PC-9 (cell line): Measurements from ENCODE around the gene IGFBP5. TPM values are rescaled to one million over a fixed set of nuclear protein-coding genes. Genes with fewer than 3 reads are reported as not detected.

Experiments used
- BruUV-seq: library from RNA; stranded (reverse); fragments of 400-500 nt; replicated peaks from 2 replicates; lab custom pipeline; 2021; lab: Mats Ljungman, UMichigan
- CTCF ChIA-PET: fragments of 300-600 bp; sonication (Branson Sonifier 250); formaldehyde crosslinking; loops from one replicate; lab custom pipeline; 2022; ENCODE audit warnings: antibody characterized with exemption; lab: Charles Lee
- POLR2A ChIA-PET: fragments of 300-600 bp; sonication (Branson Sonifier 250); formaldehyde crosslinking; loops from one replicate; lab custom pipeline; 2022; ENCODE audit warnings: antibody characterized with exemption; ENCODE audit not compliant: unreplicated experiment; lab: Charles Lee
- DNase-seq, 2 experiments: peaks; one replicate each; pipeline versions ENCODE4 v3.0.0 to v3.0.0-alpha.2; 2015 to 2022; ENCODE audit warnings: mixed read lengths in 1 of 2
- H2AFZ ChIP-seq: fragments of 200-600 bp; sonication (generic); 2 replicates; pipeline ENCODE4 v1.8.1; 2017; ENCODE audit warnings: antibody characterized with exemption
- H3F3A ChIP-seq: fragments of 200-600 bp; sonication (generic); 2 replicates; pipeline ENCODE4 v1.8.1; 2017; ENCODE audit warnings: antibody characterized with exemption, mild to moderate bottlenecking, low read depth; ENCODE audit not compliant: insufficient read depth
- H3K27ac ChIP-seq: fragments of 200-600 bp; sonication (generic); 2 replicates; pipeline ENCODE4 v1.6.1; 2016; ENCODE audit warnings: mixed run types
- H3K27me3 ChIP-seq: fragments of 200-600 bp; sonication (generic); 2 replicates; pipeline ENCODE4 v1.6.1; 2016; ENCODE audit warnings: low read depth, mixed run types; ENCODE audit not compliant: insufficient read depth
- H3K36me3 ChIP-seq: fragments of 200-600 bp; sonication (generic); 2 replicates; pipeline ENCODE4 v1.6.1; 2016; ENCODE audit warnings: low read depth, mixed run types
- H3K4me1 ChIP-seq: fragments of 200-600 bp; sonication (generic); replicated peaks from 2 replicates; pipeline ENCODE4 v1.6.1; 2016; ENCODE audit warnings: mixed run types; ENCODE audit not compliant: insufficient read depth
- H3K4me2 ChIP-seq: fragments of 200-600 bp; sonication (generic); 2 replicates; pipeline ENCODE4 v1.6.1; 2017; ENCODE audit warnings: mixed run types
- H3K4me3 ChIP-seq: fragments of 200-600 bp; sonication (generic); 2 replicates; pipeline ENCODE4 v1.6.1; 2016; ENCODE audit warnings: mixed run types
- H3K79me2 ChIP-seq: fragments of 200-600 bp; sonication (generic); 2 replicates; pipeline ENCODE4 v1.6.1; 2017; ENCODE audit warnings: low read depth, mixed run types
- H3K9me2 ChIP-seq: fragments of 200-600 bp; sonication (generic); 2 replicates; pipeline ENCODE4 v1.8.1; 2017; ENCODE audit warnings: mild to moderate bottlenecking; ENCODE audit not compliant: insufficient read depth
- H3K9me3 ChIP-seq: fragments of 200-600 bp; sonication (generic); 2 replicates; pipeline ENCODE4 v1.8.1; 2016; ENCODE audit warnings: low read depth; ENCODE audit not compliant: insufficient read depth
- H4K20me1 ChIP-seq: fragments of 200-600 bp; sonication (generic); 2 replicates; pipeline ENCODE4 v1.8.1; 2017; ENCODE audit not compliant: insufficient read depth
- EZH2 ChIP-seq: fragments of 200-600 bp; sonication (generic); IDR thresholded peaks from 2 replicates; pipeline ENCODE4 v1.8.0; 2017; ENCODE audit warnings: antibody characterized with exemption, low read depth
- intact Hi-C: fragments of 100-400 bp; cut with micrococcal nuclease; formaldehyde crosslinking; loops from one replicate; pipeline ENCODE4 v1.10.0; 2022; ENCODE audit not compliant: unreplicated experiment
- total RNA-seq: library from RNA; stranded (reverse); gene quantifications from 2 replicates; pipeline ENCODE4 v1.2.3, GENCODE V29; 2021
- TF ChIP-seq, protein P1 (sequence below): fragments of 200-600 bp; sonication (generic); conservative IDR thresholded peaks from 2 replicates; pipeline ENCODE4 v1.6.1; 2017; ENCODE audit warnings: mixed run types, antibody characterized with exemption, mild to moderate bottlenecking, moderate library complexity

Gene IGFBP5
- total RNA-seq, 1 experiment from 2014 or later: 5.5 TPM

DNA sequence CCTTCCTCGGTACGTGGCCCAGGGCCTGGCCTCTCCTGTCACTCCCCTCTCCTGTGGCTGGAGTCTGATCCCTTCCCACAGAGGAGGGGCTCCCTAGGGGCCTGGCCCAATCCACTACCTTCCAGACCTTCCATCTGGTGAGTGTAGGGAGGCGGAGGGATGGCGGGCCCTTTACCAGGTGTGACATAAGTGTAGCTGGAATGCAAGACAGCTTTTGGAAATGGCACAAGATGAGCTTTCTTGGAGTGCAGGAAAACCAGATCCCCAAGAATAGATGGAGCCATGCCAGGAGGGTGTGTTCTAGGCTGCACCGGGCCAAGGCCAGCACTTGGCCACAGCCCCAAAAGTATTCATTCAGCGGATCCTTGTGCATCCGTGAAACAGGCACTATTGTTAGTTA is 30.1 kb downstream of the IGFBP5 start:
- peaks cover 25% of the 10 kb centered on the region for H3K4me1 ChIP-seq
- CTCF ChIA-PET: interaction anchor here (0.6 to 2.2 kb wide), 6 partner anchors 29 to 845 kb away, joined by 3 to 20 read pairs (median 3); no protein-coding TSS in a partner anchor
- H3K27ac ChIP-seq: peak overlapping the region; percentile 48
- peak; percentile 81 to 82 for DNase-seq
- H3K9me3 ChIP-seq: no peaks in the 10 kb centered on the region
- H3K4me3 ChIP-seq: no peak overlapping the region
- POLR2A ChIA-PET: interaction anchor here (0.6 to 0.7 kb wide), 2 partner anchors 427 to 1857 kb away, joined by 4 to 6 read pairs; no protein-coding TSS in a partner anchor
- TF ChIP-seq EZH2: no peak
- TF ChIP-seq, protein P1, sequence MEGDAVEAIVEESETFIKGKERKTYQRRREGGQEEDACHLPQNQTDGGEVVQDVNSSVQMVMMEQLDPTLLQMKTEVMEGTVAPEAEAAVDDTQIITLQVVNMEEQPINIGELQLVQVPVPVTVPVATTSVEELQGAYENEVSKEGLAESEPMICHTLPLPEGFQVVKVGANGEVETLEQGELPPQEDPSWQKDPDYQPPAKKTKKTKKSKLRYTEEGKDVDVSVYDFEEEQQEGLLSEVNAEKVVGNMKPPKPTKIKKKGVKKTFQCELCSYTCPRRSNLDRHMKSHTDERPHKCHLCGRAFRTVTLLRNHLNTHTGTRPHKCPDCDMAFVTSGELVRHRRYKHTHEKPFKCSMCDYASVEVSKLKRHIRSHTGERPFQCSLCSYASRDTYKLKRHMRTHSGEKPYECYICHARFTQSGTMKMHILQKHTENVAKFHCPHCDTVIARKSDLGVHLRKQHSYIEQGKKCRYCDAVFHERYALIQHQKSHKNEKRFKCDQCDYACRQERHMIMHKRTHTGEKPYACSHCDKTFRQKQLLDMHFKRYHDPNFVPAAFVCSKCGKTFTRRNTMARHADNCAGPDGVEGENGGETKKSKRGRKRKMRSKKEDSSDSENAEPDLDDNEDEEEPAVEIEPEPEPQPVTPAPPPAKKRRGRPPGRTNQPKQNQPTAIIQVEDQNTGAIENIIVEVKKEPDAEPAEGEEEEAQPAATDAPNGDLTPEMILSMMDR: no peak
- H3K36me3 ChIP-seq: no peaks in the 10 kb centered on the region
- H4K20me1 ChIP-seq: no peaks in the 10 kb centered on the region
- intact Hi-C loops: loop anchor here (2.0 to 5.0 kb wide), 2 partner anchors 28 to 83 kb away; no protein-coding TSS in a partner anchor
- H3K27me3 ChIP-seq: no peaks in the 10 kb centered on the region
- no peak overlapping the region for H2AFZ ChIP-seq
- H3K9me2 ChIP-seq: no peaks in the 10 kb centered on the region
- H3K4me2 ChIP-seq: peak overlapping the region; percentile 55
- H3K79me2 ChIP-seq: no peaks in the 10 kb centered on the region
- no TSS peak for BruUV-seq
- peaks cover 10% of the 10 kb centered on the region; the same call in 1 of the 2 replicates for H3F3A ChIP-seq

- intact Hi-C loops: loop anchor here (2.0 to 5.0 kb wide), 2 partner anchors 28 to 82 kb away; no protein-coding TSS in a partner anchor
- H2AFZ ChIP-seq: no peak overlapping the region
- TF ChIP-seq EZH2: no peak
- TF ChIP-seq, protein P1: no peak; the same call in 1 of the 2 replicates
- H3K4me2 ChIP-seq: peak overlapping the region; percentile 55
- no peaks in the 10 kb centered on the region for H3K9me3 ChIP-seq
- H3K9me2 ChIP-seq: no peaks in the 10 kb centered on the region
- H4K20me1 ChIP-seq: no peaks in the 10 kb centered on the region
- no peak overlapping the region for H3K4me3 ChIP-seq
- DNase-seq: peak in 1 of 2 experiments; percentile 38
- H3K4me1 ChIP-seq: peaks cover 25% of the 10 kb centered on the region
- H3F3A ChIP-seq: peaks cover 10% of the 10 kb centered on the region; the same call in 1 of the 2 replicates
- peak overlapping the region; percentile 22; the same call in 1 of the 2 replicates for H3K27ac ChIP-seq
- H3K27me3 ChIP-seq: no peaks in the 10 kb centered on the region
- H3K36me3 ChIP-seq: no peaks in the 10 kb centered on the region
- BruUV-seq: no TSS peak
- POLR2A ChIA-PET: no interaction called here
- no peaks in the 10 kb centered on the region for H3K79me2 ChIP-seq
- CTCF ChIA-PET: interaction anchor here (0.6 to 2.2 kb wide), 4 partner anchors 28 to 146 kb away, joined by 3 to 20 read pairs (median 3); no protein-coding TSS in a partner anchor
These were observed 30.7 kb downstream of the IGFBP5 start for GRCh38 chr2:216664593-216665034.

GRCh38 chr2:216663846-216664245 is 31.5 kb downstream of the IGFBP5 start:
- no TSS peak for BruUV-seq
- ChIA-PET CTCF (no interaction called here), POLR2A (no interaction called here)
- Histone ChIP-seq H3K79me2 (no peaks in the 10 kb centered on the region), H4K20me1 (no peaks in the 10 kb centered on the region), H3K9me2 (no peaks in the 10 kb centered on the region), H3K36me3 (no peaks in the 10 kb centered on the region), H2AFZ (no peak overlapping the region), H3K4me3 (no peak overlapping the region), H3K27ac (no peak overlapping the region), H3F3A (peaks cover 10% of the 10 kb centered on the region; the same call in 1 of the 2 replicates), H3K9me3 (no peaks in the 10 kb centered on the region), H3K27me3 (no peaks in the 10 kb centered on the region), H3K4me2 (no peak overlapping the region), H3K4me1 (peaks cover 25% of the 10 kb centered on the region)
- intact Hi-C loops: loop anchor here (2.0 kb wide), 1 partner anchor 27 kb away; no protein-coding TSS in a partner anchor
- DNase-seq: no peak
- no peak for TF ChIP-seq EZH2
- TF ChIP-seq, protein P1: no peak
